A549 treated with AZD9567 at 1 μM for 4 hours (cell line): ENCODE measurements around the gene BTG4. TPM values are rescaled to one million over a fixed set of nuclear protein-coding genes. Genes with fewer than 3 reads are reported as not detected.

Experiments
- total RNA-seq: library from RNA; stranded (reverse); fragments of 200-300 nt; extraction: Qiagen RNA extraction; gene quantifications from 5 replicates; pipeline ENCODE4 v1.2.3, GENCODE V29; 2022; ENCODE audit not compliant: insufficient read depth

The BTG4 gene
- total RNA-seq, result 0.10 to 0.19 TPM (median 0.11 TPM) in 4 of 5 replicates, not detected in the other

GRCh38 chr11:111512296-111513239, at the start of gene BTG4:
Gene BTG4, minus strand, starts transcription at chr11:111512386. Its CDS starts 13,610 bp downstream, at chr11:111498776.

GRCh38 chr11:111540114-111540936, 28.1 kb upstream of the BTG4 start, which contains the start of gene LAYN:
Gene LAYN, plus strand, starts transcription at chr11:111540720. Its CDS starts 124 bp downstream, at chr11:111540844.

GRCh38 chr11:111514216-111515031, 2.2 kb upstream of the BTG4 start, which contains the start of gene HOATZ:
Gene HOATZ, plus strand, starts transcription at chr11:111514778. Its CDS starts 7 bp downstream, at chr11:111514785.

Other genes starting within 250 kb of the BTG4 start
- 0.91 to 1.2 TPM (median 1.1 TPM) in 4 of 5 replicates, not detected in the other for gene POU2AF3, start 213.8 kb downstream of the BTG4 start, total RNA-seq
- 0.12 TPM in 1 of 5 replicates, not detected in the others for gene POU2AF1, start 133.1 kb downstream of the BTG4 start, total RNA-seq
- gene HOATZ, start 2.4 kb upstream of the BTG4 start, total RNA-seq, result not detected in 5 replicates
- gene LAYN, start 28.3 kb upstream of the BTG4 start, total RNA-seq, result 1.8 to 4.3 TPM (median 3.8 TPM) in 5 replicates
- 6.8 to 8.3 TPM (median 7.3 TPM) in 5 replicates for gene SIK2, start 90.1 kb upstream of the BTG4 start, total RNA-seq